Heart right ventricle (tissue), 16 donors: Measurements from ENCODE around the gene SIX1. TPM values are rescaled to one million over a fixed set of nuclear protein-coding genes. Genes with fewer than 3 reads are reported as not detected.
A peak's percentile ranks its signal among the peaks of the same experiment; 100 is the strongest.

Experiments used
- ATAC-seq, 8 donors: fragments of 200-7000 bp; cut with Tn5 transposase; one replicate each; pipeline ENCODE4 v1.9.1; 2020; ENCODE audit warnings: mild to moderate bottlenecking in 8 of 8, moderate library complexity in 8 of 8, moderate number of reproducible peaks in 1 of 8
- DNase-seq, 2 donors: peaks; one replicate each; pipeline ENCODE4 v3.0.0-alpha.2; 2020
- H3K27ac ChIP-seq, 10 donors: fragments of 200-600 bp; sonication (generic) in 2 of 10; one replicate each; pipeline versions ENCODE4 v1.5.0 to v1.8.0; 2020 to 2022; ENCODE audit warnings: mild to moderate bottlenecking in 3 of 10
- H3K27me3 ChIP-seq, 7 donors: fragments of 200-600 bp; one replicate each; pipeline ENCODE4 v1.8.0; 2021 to 2022; ENCODE audit warnings: mild to moderate bottlenecking in 2 of 7
- H3K36me3 ChIP-seq, 9 donors: fragments of 200-600 bp; sonication (generic) in 1 of 9; one replicate each; pipeline versions ENCODE4 v1.5.0 to v1.8.0; 2020 to 2022; ENCODE audit warnings: mild to moderate bottlenecking in 2 of 9
- H3K4me1 ChIP-seq, 9 donors: fragments of 200-600 bp; sonication (generic) in 1 of 9; one replicate each; pipeline versions ENCODE4 v1.5.0 to v1.8.0; 2020 to 2022; ENCODE audit warnings: mild to moderate bottlenecking in 4 of 9
- H3K4me3 ChIP-seq, 10 donors: fragments of 200-600 bp; sonication (generic) in 2 of 10; one replicate each; pipeline versions ENCODE4 v1.5.0 to v1.8.0; 2020 to 2022; ENCODE audit warnings: mild to moderate bottlenecking in 7 of 10, moderate library complexity in 2 of 10
- H3K9me3 ChIP-seq, 11 donors: fragments of 200-600 bp in 10 of 11; sonication (generic) in 2 of 11; one replicate each; pipeline versions ENCODE4 v1.5.0 to v1.8.0; 2013 to 2022; ENCODE audit warnings: mild to moderate bottlenecking in 2 of 11, control low read depth in 1 of 11, moderate library complexity in 1 of 11
- CTCF ChIP-seq, 9 donors: fragments of 200-600 bp; sonication (generic) in 2 of 9; IDR thresholded peaks; one replicate each; pipeline versions ENCODE4 v1.5.0 to v1.8.0; 2021 to 2022; ENCODE audit warnings: antibody characterized with exemption in 9 of 9, mild to moderate bottlenecking in 5 of 9, moderate library complexity in 1 of 9
- WGBS, 2 donors: extraction: QIAGEN DNeasy Blood & Tissue Kit; methylation state at CpG; one replicate each; pipeline ENCODE4 v1.1.7; 2013; ENCODE audit warnings: inconsistent platforms in 1 of 2; 5-methylcytosine and 5-hydroxymethylcytosine counted together
- intact Hi-C, 10 donors: fragments of 100-400 bp; cut with DNase I; formaldehyde crosslinking; loops; one replicate each; pipeline versions ENCODE4 v1.11.1 to v1.14.2; 2022
- polyA plus RNA-seq, 2 donors: library from polyadenylated mRNA; stranded (reverse); fragments of 200-250 nt; gene quantifications; one replicate each; pipeline ENCODE4 v1.2.3, GENCODE V29; 2013
- total RNA-seq, 10 donors: library from RNA; stranded (reverse); fragmentation: NEBNext Ultra II Directional in 3 of 10; extraction: Animal tissue kit (Norgen Biotek cat#: 25700) in 3 of 10; gene quantifications; one replicate each; pipeline versions ENCODE4 v1.2.1 to v1.2.4, GENCODE V29; 2021 to 2023
- donor health status: Arrhythmogenic right ventricular cardiomyopathy.
- donor health status: ischemic (EF 13 %, LVEDD 7.1; RV severe dilation, severe dysfunction).
- donor health status: healthy with polysubstance abuse.
- donor health status: DM: no; HTN: yes; CAD: no.
- donor health status: DM: no; HTN: no; CAD: no.
- donor health status: ischemic (EF 25% LVEDD 6.9; RV normal size, moderate dysfunction).
- donor health status: ischemic (EF 25% LVEDD 5.7; RV mildly dilated, moderate dysfunction).
- donor health status: healthy.
- donor health status: DM: yes; HTN: yes; CAD: no.
- donor health status: Ischemic cardiomyopathy.
- donor health status: ischemic (EF 35%, LVEDD 5.7; RV mildly dilated, moderate dysfunction).
- donor health status: nonischemic (EF 11% LVEDD 7.7; RV severe dilation, severe dysfunction).
- donor health status: DM: yes; HTN: yes; CAD: no.
- donor health status: PGD.
- donor health status: ischemic (EF 29% LVEDD 5.4; RV normal size, mild dysfunction).
- donor health status: nonischemic (EF 23%, LVEDD 6.1; RV moderate dilation, normal function).

Gene SIX1
- total and polyA plus RNA-seq, 12 donors, result 0.04 to 0.33 TPM; not detected in 10

- Histone ChIP-seq H3K4me3 (no peak overlapping the region), H3K27ac (no peak overlapping the region), H3K27me3 (peaks cover 44 to 100% (median 99%) of the 10 kb centered on the region in 7 donors), H3K9me3 (no peaks in the 10 kb centered on the region), H3K4me1 (peaks cover 7 to 65% (median 56%) of the 10 kb centered on the region in 9 donors), H3K36me3 (no peaks in the 10 kb centered on the region)
- ATAC-seq (no peak), DNase-seq (no peak)
- intact Hi-C loops, result loop anchor here in 1 of 10 donors (10.0 kb wide), 1 partner anchor 372 kb away; no protein-coding TSS in a partner anchor
- TF ChIP-seq CTCF (IDR thresholded peaks at IDR 0.05), result no peak
- WGBS, 2 donors, result 2 to 4% methylated on average over 50 of the region's 50 CpGs
Observed at GRCh38 chr14:60652674-60653651, 3.7 kb upstream of the SIX1 start.

GRCh38 chr14:60651796-60652673 is 2.8 kb upstream of the SIX1 start:
- Histone ChIP-seq H3K4me1 (peaks cover 7 to 66% (median 56%) of the 10 kb centered on the region in 9 donors), H3K27ac (no peak overlapping the region), H3K9me3 (no peaks in the 10 kb centered on the region), H3K36me3 (no peaks in the 10 kb centered on the region), H3K27me3 (peaks cover 53 to 100% (median 99%) of the 10 kb centered on the region in 7 donors), H3K4me3 (peak overlapping the region in 1 of 10 donors; percentile 4)
- no peak for TF ChIP-seq CTCF (IDR thresholded peaks at IDR 0.05)
- ATAC-seq, result no peak
- 4 to 7% methylated on average over 38 of the region's 38 CpGs for WGBS, 2 donors
- intact Hi-C loops, result loop anchor here in 1 of 10 donors (10.0 kb wide), 1 partner anchor 373 kb away; no protein-coding TSS in a partner anchor
- no peak for DNase-seq

GRCh38 chr14:60651086-60651795 is 2.0 kb upstream of the SIX1 start:
- no peaks in the 10 kb centered on the region for H3K36me3 ChIP-seq
- H3K9me3 ChIP-seq, result no peaks in the 10 kb centered on the region
- no peak for ATAC-seq
- H3K4me3 ChIP-seq, result no peak overlapping the region
- peaks cover 7 to 63% (median 53%) of the 10 kb centered on the region in 9 donors for H3K4me1 ChIP-seq
- 3 to 5% methylated on average over 5 of the region's 5 CpGs for whole genome bisulfite sequencing, 2 donors
- intact Hi-C loops, result loop anchor here in 1 of 10 donors (10.0 kb wide), 1 partner anchor 374 kb away; no protein-coding TSS in a partner anchor
- H3K27me3 ChIP-seq, result peaks cover 61 to 100% (median 99%) of the 10 kb centered on the region in 7 donors
- H3K27ac ChIP-seq, result no peak overlapping the region
- TF ChIP-seq CTCF (IDR thresholded peaks at IDR 0.05), result no peak
- DNase-seq, result no peak
